NCI-H128 (cell line): ENCODE results near the gene GJC1.
A peak's percentile ranks its signal among the peaks of the same experiment; 100 is the strongest.
"Not testable (repeated sequence)": the region's sequence is repeated elsewhere in the genome, so short reads cannot be mapped to it uniquely, and the experiment has no call there.

Experiments used
- DNase-seq: peaks from one replicate; lab custom pipeline; 2025; ENCODE audit not compliant: unreplicated experiment; lab: John Stamatoyannopoulos, UW

GJC1 gene

DNA sequence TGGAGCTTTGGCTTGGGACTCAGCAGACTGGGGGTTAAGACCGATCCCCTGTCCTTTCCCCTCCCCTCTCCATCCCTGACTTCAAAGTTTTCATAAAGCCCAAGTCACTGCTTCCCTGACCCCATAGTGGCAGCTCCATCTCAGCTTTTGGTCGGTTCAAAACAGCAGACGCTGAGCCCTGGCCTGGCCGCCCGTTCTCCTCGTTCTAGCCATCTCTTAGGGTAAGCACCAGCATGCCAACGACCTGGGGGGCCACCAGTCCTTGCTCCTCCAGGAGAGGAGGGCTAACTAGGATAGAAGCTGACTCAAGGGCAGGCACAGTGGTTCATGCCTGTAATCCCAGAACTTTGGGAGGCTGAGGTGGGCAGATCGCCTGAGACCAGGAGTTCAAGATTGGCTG lies 16.1 kb upstream of the GJC1 start:
- DNase-seq = no peak

DNA sequence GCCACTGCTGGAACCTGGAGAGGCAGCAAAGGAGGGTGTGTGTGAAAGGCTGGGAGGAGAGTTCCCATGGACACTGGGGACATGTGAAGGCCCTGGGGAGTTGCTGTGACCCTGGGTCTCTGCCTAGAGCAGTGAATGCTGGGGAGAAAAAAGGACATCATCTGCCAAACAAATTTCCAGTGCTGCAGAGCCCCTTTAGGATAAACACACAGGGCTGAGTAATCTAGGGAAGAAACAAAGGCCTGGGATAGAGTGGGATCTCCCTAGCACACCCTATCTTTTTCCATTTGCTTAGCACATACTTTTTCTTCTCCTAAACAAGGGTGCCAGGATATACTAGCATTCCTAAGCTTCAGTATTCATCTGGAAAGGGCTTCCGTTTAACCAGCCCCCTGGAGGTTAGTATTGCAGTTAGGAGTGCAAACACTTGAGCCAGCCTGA lies 14.3 kb upstream of the GJC1 start:
- DNase-seq = no peak

DNA sequence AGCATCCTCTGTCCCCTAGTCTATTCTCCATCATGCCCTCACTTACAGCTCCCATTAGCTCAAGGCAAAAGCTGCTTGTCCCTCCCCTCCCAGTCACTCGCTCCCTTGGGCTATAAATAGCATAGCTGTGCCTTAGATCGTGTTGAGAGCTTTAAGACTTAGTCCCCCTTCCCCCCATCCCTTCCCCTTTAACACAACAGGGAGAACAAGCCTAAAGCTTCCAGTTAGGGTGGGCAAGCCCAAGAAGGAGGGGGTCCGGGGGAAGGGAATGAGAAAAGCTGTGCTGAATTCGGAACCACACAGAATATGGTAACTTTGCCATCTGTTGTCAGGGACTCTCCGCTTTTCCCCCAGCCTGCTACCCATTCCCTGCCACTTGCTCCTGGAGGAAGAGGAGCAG lies 12.7 kb upstream of the GJC1 start:
- DNase-seq = no peak

DNA sequence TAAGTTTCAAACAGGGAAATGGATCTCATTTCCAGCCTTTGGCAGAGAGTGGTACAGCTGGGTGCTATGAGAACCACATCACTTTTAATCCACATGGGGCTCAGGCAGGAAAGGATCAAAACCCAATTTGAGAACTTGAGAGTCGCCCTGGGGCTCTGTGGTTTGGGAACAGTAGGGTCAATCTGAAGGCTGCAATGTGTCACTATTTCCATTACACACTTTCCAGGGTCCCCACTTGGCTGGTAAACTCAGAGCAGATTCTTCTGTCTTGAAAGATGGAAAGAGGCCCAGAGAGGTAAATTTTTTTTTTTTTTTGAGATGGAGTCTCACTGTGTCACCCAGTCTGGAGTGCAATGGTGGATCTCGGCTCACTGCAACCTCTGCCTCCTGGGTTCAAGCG lies 10.8 kb upstream of the GJC1 start:
- no peak for DNase-seq

DNA sequence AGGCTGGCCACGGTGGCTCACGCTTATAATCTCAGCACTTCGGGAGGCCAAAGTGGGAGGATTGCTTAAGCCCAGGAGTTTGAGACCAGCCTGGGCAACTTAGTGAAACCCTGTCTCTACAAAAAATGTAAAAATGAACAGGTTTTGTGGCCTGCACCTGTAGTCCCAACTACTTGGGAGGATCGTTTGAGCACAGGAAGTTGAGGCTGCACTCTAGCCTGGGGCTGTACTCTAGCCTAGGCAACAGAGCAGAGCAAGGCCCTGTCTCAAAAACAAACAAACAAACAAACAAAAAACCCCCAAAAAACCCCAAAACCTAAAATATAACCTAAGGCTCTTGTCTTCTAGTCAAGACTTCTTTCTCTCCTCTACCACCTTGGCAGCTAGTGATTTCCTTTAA lies 10.2 kb upstream of the GJC1 start:
- no peak for DNase-seq

DNA sequence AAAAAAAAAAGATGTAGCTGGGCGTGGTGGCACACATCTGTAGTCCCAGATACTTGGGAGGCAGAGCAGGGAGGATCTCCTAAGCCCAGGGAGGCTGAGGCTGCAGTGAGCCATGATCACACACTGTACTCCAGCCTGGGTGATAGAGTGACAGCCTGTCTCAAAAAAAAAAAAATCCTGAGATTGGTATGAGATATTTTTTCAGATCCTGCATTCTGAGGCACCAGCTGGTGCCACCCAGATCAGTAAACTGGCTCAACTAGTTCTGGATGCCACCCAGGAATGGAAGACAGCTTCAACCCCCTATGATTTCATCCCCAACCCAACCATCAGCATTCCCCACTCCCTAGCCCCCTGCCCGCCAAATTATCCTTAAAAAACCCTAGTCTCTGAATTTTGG lies 7.1 kb upstream of the GJC1 start:
- DNase-seq = no peak

DNA sequence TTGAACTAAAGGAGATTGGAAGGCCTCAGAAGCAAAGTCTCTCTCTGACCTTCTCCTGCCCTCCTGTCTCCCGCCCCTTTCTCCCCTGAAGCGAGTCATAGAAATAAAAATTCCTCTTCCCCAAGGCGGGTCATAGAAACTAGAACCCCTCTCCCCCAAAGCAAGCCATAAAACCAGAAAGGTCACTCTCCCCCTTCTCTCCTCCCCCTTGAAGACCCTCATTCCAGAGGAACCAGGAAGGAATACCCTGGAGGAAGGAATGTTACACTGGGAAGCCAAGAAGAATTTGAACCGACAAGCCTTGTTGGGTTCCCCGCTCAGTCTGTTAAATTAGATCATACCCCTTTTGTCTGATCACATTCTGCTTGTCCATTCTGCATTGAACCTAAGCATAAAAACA lies 2.7 kb upstream of the GJC1 start:
- DNase-seq = no peak

DNA sequence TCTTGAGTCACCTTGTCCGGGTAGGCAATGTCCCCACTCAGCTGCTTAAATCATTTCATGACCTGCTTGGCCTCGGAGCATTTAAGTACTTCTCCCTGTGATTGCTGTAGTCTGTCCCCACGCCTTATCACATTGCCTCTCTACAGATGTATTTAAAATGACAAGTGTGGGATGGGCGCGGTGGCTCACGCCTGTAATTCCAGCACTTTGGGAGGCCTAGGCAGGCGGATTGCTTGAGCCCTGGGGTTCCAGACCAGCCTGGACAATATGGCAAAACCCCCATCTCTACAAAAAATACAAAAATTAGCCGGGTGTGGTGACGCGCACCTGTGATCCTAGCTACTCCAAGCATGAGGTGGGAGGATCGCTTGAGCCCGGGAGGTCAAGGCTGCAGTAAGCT lies 1.3 kb upstream of the GJC1 start:
- DNase-seq = no peak

DNA sequence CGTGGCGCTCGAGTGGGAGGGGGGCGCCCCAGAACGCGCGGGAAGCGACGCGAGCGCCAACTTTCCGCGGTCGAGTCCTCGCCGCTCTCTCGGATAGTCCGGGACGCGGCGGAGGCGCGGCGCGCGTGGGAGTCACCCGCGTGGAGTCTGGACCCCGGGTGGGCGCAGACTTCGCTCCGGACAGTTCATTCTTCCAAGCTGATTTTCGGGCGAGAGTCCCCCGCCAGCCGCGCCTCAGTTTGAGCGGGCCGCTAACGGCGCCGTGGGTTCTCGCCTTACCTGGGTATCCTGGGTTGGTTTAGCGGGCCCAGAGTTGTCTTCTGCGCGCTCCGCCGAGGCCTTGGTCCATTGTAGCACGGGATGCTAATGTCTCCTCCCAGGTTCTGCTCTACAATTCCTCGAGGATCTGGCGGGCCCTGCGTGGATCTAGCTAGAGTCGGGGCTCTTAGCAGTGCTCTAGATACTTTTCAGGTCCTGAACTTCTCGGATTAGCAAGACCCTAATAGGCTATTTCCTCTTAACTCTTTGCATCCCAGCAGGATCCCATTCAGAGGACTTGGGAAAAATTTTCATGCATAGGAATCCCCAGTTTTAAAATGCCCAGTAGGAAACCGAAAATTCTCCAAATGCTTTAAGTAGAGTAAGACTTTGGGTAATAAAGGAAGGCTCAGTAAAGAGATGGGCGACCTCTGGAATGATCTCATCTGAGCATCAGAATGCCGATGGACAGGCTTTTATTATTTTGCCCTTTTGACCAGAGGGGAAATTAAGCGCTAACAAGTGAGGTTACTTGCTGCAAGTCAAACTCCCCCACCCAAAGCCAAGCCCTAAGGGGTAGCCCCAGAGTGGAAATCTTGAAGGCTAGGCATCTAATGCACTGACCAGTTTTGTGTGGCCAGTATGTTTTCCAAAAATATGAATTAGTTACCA lies 537 bp upstream of the GJC1 start:
- no peak for DNase-seq

DNA sequence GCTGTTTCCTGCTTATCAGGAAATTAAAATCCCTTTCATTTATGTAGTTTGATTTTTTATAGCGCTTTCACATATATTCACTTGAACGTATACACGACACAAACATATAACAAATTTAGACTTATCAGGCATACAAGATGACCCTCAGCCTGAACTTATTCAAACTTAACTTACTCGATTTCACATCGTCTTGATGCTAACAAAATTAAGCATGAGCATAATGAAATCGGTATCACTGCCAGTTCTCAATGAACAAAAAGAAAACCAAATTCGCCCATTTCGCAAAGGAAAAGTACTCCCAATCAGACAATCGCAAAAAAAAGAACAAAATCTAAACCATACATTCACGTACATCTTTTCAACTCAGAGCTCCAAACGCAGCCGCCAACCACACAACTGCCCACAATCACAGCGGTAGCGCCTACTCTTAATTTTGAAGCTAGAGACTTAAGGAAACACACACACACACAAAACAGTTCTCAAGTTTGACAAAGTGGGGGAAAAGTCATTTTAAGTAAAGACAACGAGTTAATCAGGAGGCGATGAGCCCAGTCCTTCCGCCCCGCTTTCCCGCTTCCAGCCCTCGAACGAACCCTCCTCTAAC lies 1.1 kb downstream of the GJC1 start:
- DNase-seq = no peak

DNA sequence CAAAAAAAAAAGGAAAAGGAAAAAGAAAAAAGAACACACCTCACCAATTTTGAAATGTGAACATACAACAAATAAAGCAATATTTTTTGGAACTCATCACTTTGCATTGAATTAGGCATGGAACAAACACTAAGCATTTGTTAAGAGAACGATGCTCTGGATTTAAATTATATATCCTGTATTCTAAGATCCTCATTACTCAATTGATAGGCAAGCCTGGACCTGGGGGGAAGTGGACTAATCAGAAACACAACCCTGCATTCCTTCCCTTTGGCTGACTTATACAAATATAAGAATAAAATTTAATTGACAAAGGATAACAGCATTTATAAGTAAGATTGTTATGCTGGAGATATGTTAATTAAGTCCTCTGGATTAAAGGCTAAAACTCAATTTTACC lies 2.2 kb downstream of the GJC1 start:
- DNase-seq = no peak

DNA sequence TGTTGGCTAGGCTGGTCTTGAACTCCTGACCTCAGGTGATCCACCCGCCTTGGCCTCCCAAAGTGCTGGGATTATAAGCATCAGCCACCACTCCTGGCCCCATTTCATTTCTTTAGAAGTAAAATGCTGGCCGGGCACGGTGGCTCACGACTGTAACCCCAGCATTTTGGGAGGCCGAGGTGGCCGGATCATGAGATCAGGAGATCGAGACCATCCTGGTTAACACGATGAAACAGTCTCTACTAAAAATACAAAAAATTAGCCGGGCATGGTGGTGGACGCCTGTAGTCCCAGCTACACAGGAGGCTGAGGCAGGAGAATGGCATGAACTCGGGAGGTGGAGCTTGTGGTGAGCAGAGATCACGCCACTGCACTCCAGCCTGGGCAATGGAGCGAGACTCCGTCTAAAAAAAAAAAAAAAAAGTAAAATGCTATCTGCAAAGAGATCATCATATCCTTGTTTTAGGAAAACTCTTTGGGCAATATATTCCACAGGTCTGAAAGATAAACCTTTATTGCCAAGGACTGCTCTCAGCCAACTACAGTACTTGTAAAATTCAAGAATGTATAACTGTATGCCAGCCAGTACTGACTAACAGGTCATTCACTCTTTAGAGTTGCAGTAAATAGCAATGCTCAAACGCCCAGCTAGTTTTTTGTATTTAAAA lies 3.8 kb downstream of the GJC1 start:
- no peak for DNase-seq

DNA sequence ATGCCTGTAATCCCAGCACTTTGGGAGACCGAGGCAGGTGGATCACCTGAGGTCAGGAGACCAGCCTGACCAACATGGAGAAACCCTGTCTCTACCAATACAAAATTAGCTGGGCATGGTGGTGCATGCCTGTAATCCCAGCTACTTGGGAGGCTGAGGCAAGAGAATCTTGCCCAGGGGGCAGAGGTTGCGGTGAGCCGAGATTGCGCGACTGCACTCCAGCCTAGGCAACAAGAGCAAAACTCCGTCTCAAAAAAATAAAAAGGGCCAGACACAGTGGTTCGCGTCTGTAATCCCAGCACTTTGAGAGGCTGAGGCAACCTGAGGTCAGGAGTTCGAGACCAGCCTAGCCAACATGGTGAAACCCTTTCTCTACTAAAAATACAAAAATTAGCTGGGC lies 4.9 kb downstream of the GJC1 start:
- DNase-seq = not testable (repeated sequence)

DNA sequence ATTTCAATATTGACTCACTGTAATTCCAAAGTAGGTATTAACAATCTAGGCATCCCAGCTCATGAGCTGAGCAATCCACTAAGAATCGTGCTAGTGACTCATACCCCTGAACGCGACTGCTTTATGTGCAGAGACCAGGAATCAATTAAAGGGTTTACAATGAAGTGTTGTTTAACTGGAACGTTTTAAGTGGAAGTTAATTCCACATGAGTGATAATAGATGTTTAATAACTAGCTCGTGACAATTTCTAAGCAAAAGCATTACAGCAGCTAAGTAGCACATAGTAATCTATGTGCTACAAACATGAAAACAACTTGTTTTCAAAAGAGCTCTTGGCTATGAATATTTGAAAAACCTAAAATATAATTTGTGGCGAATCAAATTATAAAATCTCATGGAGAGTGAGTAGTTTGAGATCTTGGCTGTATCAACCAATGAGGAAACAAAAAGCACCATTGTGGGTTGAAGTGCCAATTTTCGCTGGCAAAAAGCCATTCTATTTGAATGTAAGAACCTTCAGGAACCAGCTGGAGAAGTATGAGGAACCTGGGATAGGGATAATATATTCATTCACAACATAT lies 9.4 kb downstream of the GJC1 start:
- DNase-seq = peak; percentile 50

DNA sequence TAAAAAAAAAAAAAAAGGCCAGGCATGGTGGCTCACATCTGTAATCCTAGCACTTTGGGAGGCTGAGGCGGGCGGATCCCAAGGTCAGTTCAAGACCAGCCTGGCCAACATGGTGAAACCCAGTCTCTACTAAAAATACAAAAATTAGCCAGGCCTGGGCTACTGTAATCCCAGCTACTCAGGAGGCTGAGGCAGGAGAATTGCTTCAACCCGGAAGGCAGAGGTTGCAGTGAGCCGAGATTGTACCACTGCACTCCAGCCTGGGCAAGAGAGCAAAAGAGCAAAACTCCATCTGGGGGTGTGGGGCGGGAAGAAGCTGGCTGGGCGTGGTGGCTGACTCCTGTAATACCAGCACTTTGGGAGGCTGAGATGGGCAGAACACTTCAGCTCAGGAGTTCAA lies 11.6 kb downstream of the GJC1 start:
- DNase-seq = not testable (repeated sequence)

DNA sequence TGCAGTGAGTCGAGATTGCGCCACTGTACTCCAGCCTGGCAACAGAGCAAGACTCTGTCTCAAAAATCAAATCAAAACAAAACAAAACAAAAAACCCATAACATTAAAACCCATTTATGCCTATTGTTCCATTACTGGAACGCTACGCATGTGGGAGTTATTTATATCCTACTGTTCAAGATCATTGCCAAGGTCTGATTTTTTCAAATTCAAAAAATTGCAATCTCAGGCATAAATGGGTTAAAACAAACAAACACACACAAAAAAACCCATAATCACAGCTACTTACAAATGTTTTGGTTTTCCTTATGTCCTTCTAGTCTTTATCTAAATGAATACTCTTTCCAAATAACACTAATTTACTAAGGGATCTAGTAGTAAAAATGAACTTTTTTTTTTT lies 17.8 kb downstream of the GJC1 start:
- DNase-seq = no peak

DNA sequence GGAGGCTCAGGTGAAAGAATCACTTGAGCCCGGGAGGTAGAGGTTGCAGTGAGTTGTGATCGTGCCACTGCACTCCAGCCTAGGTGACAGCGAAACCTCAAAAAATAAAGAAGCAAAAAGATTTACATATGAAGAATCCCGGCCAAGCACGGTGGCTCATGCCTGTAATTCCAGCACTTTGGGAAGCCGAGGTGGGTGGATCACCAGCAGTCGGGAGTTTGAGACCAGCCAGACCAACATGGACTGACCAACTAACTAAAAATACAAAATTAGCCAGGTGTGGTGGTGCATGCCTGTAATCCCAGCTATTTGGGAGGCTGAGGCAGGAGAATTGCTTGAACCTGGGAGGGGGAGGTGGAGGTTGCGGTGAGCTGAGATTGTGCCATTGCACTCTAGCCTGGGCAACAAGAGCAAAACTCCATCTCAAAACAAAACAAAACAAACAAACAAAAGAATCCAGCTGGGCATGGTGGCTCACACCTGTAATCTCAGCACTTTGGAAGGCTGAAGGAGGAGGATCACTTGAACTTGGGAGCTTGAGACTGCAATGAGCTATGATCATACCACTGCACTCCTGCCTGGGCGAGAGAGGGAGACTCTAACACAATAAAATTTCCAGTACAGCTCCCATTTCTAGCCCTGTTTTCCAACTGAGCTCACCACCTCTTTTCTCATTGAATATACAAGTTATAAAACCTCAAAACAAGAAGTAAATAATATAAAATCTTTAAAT lies 21.3 kb downstream of the GJC1 start:
- DNase-seq = not testable (repeated sequence)

DNA sequence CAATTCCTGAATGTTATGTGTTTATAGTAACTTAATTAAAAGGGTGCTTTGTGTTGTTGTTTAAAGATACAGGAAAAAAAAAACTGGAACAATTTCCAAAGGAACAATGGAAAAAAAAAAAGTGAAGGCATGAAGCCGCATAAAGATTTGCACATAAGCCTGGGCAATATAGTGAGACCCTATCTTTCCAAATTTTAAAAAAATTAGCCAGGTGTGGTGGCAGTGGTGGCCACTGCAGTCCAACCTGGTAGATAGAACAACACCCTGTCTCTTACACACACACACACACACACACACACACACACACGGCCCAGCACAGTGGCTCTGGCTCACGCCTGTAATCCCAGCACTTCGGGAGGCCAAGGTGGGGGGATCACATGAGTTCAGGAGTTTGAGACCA lies 21.9 kb downstream of the GJC1 start:
- DNase-seq = no peak

DNA sequence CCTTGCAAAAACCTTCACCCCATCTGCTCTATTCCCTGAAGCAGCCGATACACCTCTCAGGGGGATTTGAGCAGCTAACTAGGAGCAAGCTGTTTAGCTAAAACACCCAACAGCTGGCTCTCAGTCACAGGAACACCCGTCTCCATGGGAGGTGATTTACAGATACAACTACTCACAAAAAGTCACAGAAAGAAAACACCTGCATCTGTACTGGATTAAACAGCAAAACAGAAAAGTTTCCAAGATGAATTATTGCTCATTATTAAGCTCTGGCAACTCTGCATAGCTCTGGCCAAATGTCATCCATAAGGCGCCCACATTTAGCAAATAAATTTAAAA lies 22.3 kb downstream of the GJC1 start:
- no peak for DNase-seq

DNA sequence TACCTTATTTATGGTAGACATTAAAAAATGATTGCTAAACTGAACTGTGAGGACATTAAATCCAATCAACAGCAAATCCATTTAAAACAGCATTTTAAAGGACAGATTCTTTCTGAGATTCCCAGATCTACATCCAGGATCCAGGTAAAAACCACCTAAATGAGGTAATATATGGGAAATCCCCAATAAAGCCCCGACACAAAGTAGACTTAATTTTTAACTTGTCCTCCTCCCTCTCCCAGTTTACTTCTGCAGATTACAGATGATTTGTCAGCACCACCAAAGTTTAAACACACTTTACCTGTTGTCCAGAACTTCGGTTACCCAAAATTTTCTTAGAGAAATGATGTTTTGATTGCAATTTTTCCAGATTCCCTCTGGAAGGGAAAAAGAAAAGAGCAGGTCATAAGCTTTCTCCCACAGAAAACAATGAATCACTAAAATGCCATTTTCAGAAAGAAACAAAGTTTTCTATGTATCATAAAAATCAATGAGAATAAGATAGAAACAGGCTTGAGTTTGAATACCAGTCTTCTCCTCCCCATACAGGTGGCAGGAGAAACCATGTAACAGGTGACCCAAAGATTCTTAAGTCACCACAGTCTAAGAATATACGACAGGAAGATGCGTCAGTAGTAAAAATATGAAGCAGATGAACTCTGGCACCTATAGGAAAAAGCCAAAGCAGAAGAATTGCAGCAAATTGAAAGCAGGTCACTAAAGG lies 22.8 kb downstream of the GJC1 start:
- DNase-seq = no peak
